ENCODE results near the gene ERC2.
"Not testable (repeated sequence)": the region's sequence is repeated elsewhere in the genome, so short reads cannot be mapped to it uniquely, and the experiment has no call there.

ERC2 gene

DNA sequence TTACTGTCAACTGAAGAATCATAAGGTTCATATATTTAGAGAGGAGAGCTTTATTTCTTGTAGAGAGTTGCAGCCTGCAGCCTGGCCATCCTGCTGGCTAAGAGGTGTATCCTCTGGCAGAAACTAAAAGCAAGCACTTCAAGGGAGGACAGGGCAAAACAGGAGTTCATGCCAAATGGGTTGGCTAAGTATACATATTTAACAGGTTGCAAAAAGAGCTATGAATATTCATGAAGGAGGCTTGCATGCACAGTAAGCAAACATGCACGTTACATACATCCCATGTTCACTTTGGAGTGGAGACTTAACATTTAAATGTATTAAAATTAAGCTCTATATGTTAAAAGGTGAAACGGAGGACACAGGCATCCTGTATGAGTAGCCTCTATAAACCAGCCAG is 354.4 kb downstream of the ERC2 start:
- no peak for DNase-seq

DNA sequence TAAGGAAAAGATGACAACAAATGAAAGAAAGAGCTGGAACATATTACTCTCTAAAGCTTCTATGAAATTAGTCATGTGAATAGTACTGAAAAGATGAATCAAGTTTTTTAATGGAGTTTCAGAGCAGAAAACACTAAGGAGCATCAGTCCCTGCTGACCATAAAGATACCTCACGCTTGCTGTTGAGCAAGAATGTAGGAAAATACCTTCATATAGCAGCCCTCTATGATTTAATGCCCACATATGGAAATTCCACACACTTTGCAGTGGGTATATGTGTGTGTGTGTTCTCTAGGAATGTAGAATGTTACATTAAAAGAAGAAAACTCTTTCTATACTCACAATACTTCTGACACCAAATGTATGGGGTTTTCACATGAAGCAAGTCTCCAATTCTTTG is 355.0 kb downstream of the ERC2 start:
- no peak for DNase-seq

DNA sequence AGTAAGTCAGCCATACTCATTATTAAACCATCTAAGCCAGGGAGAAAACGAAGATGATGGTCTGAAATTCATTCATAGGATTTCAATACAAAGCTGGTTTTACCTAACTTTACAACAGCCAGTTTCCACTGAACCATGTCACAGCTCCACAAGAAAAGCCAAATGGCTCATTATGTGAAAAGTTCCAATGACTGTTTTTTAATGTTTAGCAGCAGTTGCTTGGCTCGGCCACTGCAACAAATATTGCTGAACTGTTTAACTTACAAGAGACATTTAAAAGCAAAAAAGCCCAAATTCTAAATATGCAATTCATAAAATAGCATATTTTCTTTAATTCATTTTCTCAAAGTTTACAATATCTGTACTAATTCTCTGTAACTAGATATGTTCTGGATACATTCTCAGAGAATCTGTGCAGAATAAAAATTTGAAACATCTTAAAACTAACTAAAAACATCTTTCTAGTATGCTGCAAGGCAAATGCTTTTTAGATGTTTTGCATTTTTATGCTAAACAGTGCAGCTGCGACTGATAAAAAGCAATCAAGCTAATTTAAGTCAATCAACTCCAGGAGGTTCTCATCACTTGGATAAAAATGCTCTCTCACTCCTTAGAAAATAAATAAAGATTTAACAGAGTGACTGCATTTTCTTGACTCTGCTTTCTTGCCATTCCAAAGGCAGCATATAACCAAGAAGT is 356.5 kb downstream of the ERC2 start:
- DNase-seq: no peak

DNA sequence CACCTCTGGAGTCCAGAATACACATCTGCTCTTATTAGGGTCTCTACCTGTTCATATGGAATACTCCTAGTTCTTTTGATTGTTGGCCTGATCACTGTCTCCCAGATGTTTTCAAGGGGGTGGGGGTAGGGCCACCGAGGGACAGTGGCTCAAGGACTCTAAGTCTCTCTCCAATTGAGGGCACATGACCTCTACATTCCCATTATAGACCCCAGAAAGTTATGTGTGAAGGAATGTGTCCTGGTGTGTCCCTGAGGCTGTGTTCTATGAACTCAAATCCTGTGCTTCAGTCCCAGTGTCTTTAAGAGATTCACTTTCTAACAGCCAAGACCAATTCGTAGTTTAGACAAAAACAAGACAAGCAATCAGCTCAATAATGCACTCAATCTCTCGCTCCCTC is 357.4 kb downstream of the ERC2 start:
- DNase-seq: no peak

DNA sequence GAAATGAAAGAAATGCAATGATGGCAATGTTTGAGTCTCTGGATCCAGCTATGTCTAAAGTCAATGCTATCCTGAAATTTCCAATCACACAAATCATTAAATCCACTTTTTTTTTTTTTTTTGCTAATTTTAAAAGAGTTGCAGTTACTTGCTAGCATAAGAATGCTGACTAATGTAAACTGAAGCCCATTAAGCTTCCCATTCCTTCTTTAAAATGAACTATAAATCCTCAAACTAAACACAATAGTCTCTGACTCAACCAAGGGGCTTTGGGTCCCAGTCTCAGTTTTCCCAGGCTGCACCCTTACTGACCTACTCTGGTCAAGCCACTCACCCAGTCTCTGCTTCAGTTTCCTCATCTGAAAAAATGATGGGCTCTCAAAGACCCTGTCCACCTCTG is 361.1 kb downstream of the ERC2 start:
- DNase-seq: no peak

DNA sequence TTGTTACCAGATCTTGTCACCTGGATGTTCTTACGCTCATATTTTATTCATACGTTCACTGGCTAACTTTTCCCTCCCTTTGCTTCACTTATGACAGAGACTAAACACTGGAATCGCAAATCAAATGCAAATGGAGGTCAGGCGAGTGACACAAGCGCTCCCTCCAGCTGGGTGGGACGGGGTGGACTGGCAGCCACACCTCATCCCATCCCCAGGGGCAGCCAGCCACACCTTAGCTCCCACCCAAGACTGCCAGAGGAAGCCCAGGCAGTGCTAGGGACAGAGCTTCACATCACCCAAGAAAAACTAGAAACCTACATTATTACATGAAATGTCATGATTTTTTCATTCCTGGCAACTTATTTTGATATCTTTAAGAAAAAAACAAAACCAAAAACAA is 366.2 kb downstream of the ERC2 start:
- no peak for DNase-seq

DNA sequence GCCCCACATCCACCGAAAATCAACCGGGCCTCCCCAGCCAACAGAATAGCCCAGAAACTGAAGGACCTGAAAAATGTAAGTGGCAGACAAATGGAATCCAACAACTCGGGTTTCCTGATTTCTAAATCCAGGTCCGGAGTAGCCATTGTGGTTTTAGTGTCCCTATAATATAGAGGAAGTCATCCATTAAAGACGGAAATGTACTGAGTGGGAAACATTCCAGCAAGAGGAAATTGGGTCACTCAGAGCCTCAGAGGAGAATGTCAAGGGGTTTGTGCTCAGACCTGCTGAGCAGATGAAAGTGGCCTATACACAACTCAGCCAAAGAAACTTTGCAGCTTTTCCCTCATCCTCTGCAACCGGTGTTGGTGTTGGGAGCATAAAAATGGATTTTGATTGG is 366.7 kb downstream of the ERC2 start:
- DNase-seq: no peak

DNA sequence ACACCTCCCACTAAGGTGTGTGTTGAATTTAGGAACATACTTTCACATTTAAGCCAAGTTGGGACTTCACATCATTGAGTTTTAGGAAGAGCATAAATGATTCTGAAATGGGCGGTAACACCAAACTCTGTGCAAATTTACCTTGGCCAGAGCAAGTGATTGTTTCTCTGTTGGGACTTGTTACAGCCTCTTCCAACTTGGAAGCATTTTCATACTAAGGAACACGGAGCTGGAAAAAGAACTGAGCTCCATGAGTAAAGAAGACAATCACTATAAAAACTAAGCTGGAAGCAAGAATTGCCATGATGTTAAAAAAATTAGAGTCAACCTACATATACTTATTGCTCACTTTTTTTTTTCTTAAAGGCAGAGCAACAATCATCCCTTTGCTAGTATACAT is 371.3 kb downstream of the ERC2 start:
- DNase-seq: no peak

DNA sequence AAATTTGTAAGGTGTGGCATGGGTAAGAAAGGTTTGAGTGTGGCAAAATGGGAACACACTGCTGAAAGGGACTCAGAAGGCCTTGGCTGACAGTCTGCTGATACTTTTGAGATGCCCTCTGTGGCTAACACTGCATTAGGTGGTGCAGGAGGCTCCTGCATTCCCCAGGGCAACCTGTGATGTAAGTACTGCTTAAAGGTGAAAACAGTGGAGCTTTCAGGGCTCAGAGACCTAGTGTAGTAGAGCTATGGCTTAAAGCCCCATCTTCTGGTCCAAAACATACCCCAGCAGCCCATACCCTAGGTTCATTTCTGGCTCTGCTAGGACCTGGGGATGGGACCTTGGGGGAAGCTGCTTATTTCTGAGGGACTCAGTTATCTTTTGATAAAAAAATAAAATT is 374.1 kb downstream of the ERC2 start:
- no peak for DNase-seq

DNA sequence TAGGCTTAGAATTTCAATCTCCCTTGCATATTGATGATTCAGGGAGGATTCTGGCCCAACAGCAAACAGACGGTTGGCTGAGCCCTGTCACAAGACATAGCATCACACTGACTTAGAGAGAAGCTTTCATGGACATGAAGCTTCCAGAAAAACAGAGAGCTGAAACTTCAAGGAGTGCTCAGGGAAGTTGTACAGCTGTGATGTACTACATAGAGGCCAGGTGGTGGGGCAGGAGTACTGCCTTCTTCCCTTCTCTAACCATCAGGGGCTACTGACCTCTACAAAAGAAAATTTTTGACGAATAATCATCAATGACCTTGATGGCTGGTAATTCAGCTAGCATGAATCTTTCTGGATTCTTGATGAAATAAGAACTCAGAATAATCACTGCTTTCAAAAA is 378.5 kb downstream of the ERC2 start:
- no peak for DNase-seq

DNA sequence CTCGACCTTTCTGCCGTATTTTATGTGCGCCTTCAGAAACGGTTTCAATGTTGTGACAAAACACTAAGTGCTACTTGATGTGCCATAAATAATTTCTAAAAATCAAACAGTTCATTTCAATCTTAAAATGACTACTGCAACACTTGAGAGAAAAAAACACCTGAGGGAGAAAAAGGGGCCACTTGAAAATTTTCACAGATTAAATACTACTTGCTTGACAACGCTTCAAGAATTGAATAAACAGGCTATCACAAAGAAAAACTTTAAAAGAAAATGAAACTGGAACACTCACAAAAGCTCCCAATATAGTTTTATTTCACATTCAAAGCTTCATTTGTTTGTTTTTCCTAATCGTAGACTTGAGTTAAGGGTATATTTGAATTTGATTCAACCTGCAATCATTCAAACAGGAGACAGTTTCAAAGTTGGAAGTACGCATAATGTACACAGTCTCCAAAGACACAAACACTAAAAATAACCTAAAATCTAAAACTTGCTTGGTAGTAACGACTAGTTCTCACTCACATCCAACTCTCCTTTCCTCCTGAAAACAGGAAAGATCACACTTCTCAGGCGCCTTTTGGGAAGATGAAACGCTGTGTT is 380.7 kb downstream of the ERC2 start:
- no peak for DNase-seq

DNA sequence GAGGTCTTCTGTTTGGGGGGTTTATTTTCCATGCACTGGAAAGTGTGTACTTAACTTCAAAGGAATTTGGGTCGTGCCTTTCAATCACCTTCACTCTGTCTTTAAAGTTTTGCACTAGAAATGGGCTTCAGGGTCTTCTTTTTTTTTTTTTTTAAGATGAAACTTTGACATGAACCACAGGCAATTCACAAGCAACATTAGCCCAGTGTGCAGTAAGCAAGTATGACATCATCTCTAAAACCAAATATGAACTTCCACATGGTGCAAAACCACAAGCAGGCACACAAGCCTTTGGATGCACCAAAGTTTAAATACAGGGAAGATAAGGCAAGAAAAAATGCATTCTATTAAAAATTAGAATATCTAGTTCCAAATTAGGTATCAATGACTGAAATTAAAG is 381.9 kb downstream of the ERC2 start:
- DNase-seq: no peak

DNA sequence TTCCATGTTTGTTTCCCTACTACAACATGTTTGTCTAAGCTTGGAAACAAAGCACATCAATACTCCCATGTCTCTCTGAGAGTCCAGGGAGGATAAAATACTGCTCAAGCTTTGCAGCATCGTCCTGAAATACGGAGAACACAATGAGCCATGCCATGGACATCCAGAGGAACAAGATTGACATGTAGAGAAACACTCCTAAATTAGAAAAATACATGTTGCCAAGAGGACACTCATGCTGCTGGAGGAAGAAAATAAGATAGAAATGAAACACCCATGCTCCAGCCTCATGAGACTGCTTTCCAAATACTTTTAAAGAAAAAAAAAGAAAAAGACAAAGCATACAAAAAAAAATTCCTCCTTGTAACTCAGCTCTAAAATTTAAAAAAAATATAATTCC is 387.0 kb downstream of the ERC2 start:
- DNase-seq: no peak

DNA sequence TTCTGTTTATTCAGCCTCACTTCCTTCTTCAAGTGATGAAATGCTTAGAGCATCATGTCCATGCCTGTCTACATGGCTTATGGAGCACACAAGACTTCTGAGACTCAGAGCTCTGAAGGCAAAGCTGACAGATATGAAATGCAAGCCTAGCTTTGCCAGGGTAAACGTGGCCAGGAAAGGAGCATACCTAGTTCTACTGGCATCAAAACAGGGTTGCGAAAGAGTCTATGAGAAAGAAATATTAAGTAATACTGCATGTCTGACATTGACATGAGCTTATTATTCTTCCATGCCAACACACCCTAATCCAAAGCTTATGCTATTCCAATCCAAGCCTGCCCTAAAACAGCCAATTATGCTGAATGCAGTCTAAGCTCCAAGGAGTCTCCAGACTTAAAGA is 391.5 kb downstream of the ERC2 start:
- DNase-seq: no peak

DNA sequence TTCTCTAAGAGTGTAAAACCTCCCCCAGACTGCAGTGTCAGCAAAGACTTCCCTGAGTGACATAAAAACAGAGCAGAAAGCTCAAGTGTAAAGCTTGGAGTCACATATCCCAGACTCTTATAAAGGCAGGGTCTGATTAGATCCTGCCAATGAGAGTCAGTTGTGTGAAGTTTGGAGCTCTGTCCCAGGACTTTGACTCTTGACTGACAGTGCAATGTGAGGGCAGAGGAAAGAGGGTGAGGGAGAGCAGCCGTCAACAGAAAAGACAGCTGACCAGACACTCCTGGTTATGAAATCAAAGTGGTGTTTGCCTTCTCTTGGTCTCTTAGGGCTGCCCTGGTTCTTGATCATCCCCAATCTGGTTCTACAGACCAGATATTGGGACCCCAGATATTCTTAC is 393.2 kb downstream of the ERC2 start:
- DNase-seq: no peak

DNA sequence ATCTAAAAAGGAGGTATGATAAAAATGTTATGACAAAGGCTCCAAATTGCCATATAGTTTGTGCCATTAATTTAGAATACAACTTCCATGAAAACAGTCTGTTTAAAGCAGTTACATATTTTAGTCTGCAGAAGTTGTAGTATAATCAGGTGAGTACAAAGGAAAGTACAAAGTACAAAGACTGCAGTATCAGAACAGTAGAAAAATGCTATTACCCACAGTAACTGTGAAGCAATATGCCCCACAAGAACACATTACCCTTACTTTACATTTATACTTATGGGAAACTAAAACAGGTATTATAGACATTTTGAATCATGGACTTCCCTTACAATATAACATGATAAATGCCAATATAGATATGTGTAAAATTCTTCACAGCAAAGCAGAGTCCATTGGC is 398.5 kb downstream of the ERC2 start:
- DNase-seq: no peak

DNA sequence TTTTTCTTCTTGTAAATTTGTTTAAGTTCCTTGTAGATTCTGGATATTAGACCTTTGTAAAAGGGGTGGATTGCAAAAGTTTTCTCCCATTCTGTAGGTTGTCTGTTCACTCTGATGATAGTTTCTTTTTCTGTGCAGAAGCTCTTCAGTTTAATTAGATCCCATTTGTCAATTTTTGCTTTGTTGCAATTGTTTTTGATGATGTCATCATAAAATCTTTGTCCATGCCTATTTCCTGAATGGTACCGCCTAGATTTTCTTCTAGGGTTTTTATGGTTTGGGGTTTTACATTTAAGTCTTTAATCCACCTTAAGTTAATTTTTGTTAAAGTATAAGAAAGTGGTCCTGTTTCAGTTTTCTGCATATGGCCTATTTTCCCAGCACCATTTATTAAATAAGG is 401.9 kb downstream of the ERC2 start:
- DNase-seq: not testable (repeated sequence)

DNA sequence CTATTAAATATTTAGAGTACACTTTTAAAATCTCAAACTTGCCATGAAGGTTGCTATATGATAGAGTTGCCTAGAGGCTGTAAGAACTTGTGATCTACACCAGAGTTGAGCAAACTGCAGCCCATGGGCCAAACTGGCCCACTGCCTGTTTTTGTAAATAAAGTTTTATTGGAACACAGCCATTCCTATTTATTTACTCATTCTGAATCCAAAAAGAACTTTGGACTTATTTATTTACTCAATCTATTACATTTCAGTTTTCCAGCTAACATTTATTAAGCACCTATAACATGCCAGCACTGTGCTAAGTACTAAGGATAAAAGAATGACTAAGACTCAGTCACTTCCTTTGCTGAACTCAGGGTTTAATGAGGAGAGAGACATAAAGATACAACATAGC is 403.6 kb downstream of the ERC2 start:
- DNase-seq: no peak

DNA sequence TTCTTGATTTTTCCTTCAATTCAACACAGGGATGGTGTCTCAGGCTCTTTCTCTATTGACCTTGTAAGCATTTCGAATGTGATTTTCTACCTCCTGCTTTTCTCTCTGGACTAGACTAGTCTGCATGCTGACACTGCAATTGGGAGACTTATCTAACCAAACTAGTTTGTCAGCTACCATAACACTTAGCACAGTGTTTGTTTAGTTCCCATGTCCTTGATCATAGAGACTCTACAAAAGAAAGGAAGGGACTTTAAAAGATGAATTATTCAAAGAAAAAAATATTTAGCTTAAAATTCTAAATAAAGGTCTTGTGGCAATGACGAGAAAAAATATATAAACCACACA is 407.0 kb downstream of the ERC2 start:
- no peak for DNase-seq

DNA sequence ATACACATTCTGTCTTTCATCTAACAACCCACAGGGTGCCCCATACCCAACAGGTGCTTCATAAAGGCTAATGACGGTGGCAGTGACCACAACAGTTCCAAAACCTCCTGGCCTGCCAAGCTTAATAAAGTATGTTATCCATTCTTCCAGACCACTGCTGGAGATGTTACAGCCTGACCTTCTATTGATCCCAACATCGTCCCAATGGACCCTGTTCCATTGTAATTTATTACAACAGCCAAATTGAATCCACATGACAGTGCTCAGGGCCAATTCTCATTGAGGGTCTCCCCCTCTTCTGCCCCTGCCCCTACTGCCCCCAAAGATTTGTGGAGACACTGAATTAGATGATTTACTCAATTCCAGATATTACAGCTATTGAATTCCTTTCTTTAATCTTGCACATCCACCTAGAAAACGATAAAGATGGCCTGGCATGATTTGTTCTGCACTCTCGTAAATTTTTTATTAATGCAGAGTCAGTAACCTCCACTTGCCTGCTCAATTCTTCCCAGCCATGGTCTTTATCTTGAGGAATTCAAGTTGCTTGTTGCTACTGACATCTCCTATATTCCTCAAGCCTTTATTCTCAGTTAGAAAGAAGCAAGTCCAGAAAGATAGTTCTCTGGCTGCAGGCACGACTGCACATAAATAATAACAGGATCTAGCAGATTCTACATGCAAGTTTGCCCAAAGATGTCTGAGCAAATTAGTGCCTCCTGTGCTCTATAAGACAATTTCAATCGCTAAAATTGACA is 407.6 kb downstream of the ERC2 start:
- no peak for DNase-seq

DNA sequence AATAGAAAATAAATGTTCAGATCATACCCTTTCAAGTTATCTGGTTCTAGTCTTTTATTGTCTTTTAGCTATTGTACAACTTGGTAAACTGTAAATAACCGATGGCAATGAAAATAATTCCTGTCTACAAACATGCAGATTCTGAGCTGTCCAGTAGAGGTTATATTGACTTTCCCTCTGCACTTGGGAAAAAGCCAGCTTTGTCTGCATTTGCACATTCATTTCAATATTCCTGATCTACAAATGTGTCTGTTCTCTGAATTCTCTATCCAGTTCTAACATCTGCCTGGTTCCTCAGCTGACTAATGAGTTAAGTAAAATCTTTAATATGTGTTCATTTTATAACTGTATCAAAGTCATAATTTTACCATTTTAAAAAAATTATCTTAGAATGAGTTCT is 408.5 kb downstream of the ERC2 start:
- no peak for DNase-seq

DNA sequence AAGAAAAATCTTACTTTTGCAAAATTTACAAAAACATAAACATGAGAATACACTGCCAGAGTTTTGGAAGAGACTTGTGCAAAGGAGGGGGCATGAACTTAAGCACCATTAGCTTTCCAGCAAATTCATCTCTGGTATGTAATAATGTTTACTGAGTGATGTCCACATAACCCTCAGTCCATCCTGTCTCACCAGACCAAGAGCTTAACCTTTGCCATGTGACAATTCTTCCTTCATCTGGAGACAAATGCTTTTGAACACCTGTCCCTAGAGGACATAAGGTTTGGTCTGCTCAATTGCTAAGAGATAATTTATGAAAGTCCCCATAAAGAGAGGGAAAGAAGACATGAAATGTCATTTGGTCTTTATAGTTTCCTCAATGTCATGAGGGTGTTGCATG is 412.3 kb downstream of the ERC2 start:
- DNase-seq: no peak

DNA sequence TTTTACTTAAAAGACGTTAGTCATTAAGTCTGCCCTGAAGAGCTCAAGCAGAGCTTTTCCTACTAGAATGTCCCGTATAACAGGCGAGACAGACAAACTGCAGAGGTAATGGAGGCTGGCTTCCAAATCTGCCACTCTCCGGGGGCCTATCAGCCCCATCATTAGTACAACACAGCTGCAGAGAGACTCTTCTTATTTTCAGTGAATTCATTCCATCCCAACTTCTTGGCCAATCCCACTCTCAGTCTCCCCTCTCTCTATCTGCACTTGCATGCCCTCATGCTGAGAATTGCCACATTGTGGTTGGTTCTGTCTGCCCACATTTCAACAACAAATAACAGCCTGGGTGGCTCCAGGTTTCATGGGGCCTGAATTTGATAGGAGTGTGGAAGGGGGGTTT is 412.7 kb downstream of the ERC2 start:
- DNase-seq: no peak

DNA sequence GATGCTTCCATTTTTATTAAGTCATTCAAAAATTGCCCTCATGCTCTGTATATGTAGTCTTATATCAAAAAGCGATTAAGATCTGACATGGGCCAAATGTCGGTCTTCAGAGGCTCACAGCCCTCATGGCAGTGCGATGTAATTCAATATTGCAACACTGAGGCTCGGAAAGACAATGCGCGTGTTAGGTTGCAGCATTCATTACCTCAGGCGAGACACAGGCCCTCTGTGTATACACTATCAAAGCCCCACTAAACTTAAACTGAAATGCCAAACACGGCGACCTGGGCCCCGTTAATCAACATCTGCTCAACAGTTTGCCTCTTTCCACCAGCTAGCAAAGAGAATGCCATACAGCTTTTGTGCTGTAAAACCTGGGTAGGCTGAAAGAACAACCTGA is 413.4 kb downstream of the ERC2 start:
- no peak for DNase-seq

DNA sequence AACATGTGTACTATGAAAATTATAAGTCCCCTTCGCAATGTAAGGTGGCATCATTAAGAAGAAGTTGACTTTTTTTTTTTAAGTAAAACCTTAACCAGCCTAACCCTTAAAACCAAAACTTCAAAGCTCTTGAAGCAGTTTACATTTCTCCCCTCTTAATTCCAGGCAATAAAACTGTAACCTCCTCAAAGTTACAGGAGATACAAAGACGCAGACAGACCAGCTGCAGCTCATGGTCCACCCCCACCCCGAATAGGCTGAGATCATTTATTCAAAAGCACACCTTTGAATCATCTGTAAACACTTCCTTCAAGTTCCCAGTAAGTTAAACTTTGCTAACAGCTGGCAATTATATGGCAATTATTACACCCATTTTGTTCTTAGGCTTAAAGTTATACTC is 414.5 kb downstream of the ERC2 start:
- DNase-seq: no peak

All from activated CD8-positive, alpha-beta memory T cell treated with anti-CD3 and anti-CD28 coated beads, Interleukin-2, amount 50 U/mL, for 4 hours (primary cell).